Nasal cavity respiratory epithelium epithelial cell of viscerocranial mucosa (primary cell): ENCODE measurements around the gene PSMC5. TPM values are rescaled to one million over a fixed set of nuclear protein-coding genes. Genes with fewer than 3 reads are reported as not detected.

ENCODE experiments used
- total RNA-seq: library from RNA; depleted of rRNA; stranded (reverse); fragments of >200 nt; gene quantifications from 2 replicates; pipeline ENCODE4 v1.2.3, GENCODE V29; 2014

PSMC5 gene
- 54.7 and 64.1 TPM in 2 replicates for total RNA-seq

GRCh38 chr17:63827002-63827800 is at the start of gene PSMC5, which contains the start of gene FTSJ3:
PSMC5 (plus strand) TSS chr17:63827431; CDS start chr17:63827491, 60 bp downstream.
FTSJ3 (minus strand) TSS chr17:63827663; CDS start chr17:63826902, 761 bp downstream.

GRCh38 chr17:63842540-63843386 is 15.5 kb downstream of the PSMC5 start, which contains the start of gene SMARCD2:
SMARCD2 (minus strand) TSS chr17:63842685; CDS start chr17:63842674, 11 bp downstream.

GRCh38 chr17:63873577-63873976 is 46.3 kb downstream of the PSMC5 start, which contains the start of gene CSH2:
CSH2 (minus strand) TSS chr17:63873677; CDS start chr17:63873614, 63 bp downstream.

Other genes starting within 250 kb of the PSMC5 start
- gene TACO1, start 226.5 kb upstream of the PSMC5 start, total RNA-seq, result 14.6 and 16.4 TPM in 2 replicates
- gene MAP3K3, start 205.0 kb upstream of the PSMC5 start, total RNA-seq, result 9.9 and 16.1 TPM in 2 replicates
- gene LIMD2, start 127.3 kb upstream of the PSMC5 start, total RNA-seq, result 0.34 and 4.1 TPM in 2 replicates
- 11.3 and 18.2 TPM in 2 replicates for gene STRADA, start 85.6 kb upstream of the PSMC5 start, total RNA-seq
- gene CCDC47, start 53.8 kb upstream of the PSMC5 start, total RNA-seq, result 142 and 214 TPM in 2 replicates
- 70.4 and 116 TPM in 2 replicates for gene DDX42, start 53.3 kb upstream of the PSMC5 start, total RNA-seq
- gene FTSJ3, start 232 bp downstream of the PSMC5 start, total RNA-seq, result 46.3 and 111 TPM in 2 replicates
- 76.6 and 105 TPM in 2 replicates for gene SMARCD2, start 15.3 kb downstream of the PSMC5 start, total RNA-seq
- gene CSH2, start 46.2 kb downstream of the PSMC5 start, total RNA-seq, result not detected in 2 replicates
- not detected in 2 replicates for gene GH2, start 54.5 kb downstream of the PSMC5 start, total RNA-seq
- gene CSH1, start 69.1 kb downstream of the PSMC5 start, total RNA-seq, result not detected in 2 replicates
- not detected in 2 replicates for gene CSHL1, start 83.8 kb downstream of the PSMC5 start, total RNA-seq
- not detected in 2 replicates for gene GH1, start 91.4 kb downstream of the PSMC5 start, total RNA-seq
- gene CD79B, start 104.9 kb downstream of the PSMC5 start, total RNA-seq, result not detected in 2 replicates
- 0.07 and 0.68 TPM in 2 replicates for gene SCN4A, start 145.5 kb downstream of the PSMC5 start, total RNA-seq
- gene PRR29, start 170.9 kb downstream of the PSMC5 start, total RNA-seq, result not detected in 2 replicates
- gene ICAM2, start 193.2 kb downstream of the PSMC5 start, total RNA-seq, result under 0.01 and 0.64 TPM in 2 replicates